Measurements from ENCODE around the gene EVI2B.

DNA sequence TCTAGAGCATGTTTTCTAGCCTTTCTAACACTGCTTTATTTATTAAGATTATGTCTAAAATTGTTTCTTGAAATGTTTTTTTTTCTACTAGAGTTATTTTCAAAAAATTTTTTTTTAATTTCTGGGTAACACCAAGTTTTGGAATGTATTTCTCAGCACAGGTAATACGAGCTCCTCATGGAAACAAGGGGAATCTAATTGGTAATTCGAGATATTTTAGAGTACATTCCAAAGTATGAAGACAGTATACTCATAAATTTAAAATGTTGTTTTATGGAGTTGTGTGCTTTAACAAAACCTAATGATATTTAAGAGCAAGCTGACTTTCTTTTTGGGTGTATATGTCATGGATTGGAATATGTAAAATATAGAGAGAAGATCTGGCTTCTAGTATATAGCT lies 59.2 kb downstream of the EVI2B start:
- TF ChIP-seq POLR2A (IDR thresholded peaks at IDR 0.05), result no peak
- TF ChIP-seq, protein P1, sequence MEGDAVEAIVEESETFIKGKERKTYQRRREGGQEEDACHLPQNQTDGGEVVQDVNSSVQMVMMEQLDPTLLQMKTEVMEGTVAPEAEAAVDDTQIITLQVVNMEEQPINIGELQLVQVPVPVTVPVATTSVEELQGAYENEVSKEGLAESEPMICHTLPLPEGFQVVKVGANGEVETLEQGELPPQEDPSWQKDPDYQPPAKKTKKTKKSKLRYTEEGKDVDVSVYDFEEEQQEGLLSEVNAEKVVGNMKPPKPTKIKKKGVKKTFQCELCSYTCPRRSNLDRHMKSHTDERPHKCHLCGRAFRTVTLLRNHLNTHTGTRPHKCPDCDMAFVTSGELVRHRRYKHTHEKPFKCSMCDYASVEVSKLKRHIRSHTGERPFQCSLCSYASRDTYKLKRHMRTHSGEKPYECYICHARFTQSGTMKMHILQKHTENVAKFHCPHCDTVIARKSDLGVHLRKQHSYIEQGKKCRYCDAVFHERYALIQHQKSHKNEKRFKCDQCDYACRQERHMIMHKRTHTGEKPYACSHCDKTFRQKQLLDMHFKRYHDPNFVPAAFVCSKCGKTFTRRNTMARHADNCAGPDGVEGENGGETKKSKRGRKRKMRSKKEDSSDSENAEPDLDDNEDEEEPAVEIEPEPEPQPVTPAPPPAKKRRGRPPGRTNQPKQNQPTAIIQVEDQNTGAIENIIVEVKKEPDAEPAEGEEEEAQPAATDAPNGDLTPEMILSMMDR (IDR thresholded peaks at IDR 0.05), result no peak
- TF ChIP-seq POLR2AphosphoS5 (IDR thresholded peaks at IDR 0.05), result no peak
